ENCODE results near the gene NSMF.

GRCh38 chr9:137398561-137399468 is 60.3 kb downstream of the NSMF start:
- TF ChIP-seq CTCF (IDR thresholded peaks at IDR 0.05; ENCODE audit: low read length): no peak
- TF ChIP-seq EZH2 (IDR thresholded peaks at IDR 0.05; ENCODE audit: borderline replicate concordance, low read length): no peak
